ENCODE data around the gene ALPL.

DNA sequence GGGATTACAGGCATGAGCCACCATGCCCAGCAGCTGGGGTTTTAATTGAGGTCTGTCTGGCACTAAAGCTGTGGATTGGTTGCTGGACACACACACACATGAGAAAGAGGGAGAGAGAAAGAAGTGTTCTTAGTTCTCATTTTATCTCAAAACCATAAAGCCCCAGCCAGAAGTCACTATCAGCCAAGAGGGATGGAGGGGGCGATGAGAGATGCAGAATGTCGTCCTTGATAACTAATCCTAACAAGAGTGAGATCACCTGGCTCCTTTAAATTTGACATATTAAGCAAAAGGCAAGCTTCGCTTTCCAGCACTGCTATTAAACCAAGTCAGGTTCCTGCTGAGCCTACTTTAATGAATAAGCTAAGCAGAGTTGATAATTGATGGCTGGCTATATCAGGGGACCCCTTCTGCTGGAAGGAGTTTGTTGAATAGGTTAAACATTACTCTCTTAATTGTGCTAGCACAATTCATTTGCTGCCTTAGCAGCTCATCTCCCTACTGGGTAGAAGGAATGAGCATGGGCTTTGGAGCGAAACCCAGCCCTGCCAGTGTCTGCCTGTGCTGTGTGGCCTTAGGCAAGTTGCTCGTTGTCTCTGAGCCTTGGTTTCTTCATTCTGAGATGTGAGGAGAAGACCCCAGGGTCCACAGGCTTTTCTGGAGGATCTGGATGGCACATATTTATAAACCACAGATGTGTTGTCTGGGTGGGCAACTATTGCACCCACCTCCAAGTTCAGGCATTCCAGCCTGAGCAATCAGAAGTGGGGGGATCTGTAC, 50.8 kb downstream of the ALPL start:
- TF ChIP-seq, protein P1, sequence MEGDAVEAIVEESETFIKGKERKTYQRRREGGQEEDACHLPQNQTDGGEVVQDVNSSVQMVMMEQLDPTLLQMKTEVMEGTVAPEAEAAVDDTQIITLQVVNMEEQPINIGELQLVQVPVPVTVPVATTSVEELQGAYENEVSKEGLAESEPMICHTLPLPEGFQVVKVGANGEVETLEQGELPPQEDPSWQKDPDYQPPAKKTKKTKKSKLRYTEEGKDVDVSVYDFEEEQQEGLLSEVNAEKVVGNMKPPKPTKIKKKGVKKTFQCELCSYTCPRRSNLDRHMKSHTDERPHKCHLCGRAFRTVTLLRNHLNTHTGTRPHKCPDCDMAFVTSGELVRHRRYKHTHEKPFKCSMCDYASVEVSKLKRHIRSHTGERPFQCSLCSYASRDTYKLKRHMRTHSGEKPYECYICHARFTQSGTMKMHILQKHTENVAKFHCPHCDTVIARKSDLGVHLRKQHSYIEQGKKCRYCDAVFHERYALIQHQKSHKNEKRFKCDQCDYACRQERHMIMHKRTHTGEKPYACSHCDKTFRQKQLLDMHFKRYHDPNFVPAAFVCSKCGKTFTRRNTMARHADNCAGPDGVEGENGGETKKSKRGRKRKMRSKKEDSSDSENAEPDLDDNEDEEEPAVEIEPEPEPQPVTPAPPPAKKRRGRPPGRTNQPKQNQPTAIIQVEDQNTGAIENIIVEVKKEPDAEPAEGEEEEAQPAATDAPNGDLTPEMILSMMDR (conservative IDR thresholded peaks at IDR 0.05): no peak
- TF ChIP-seq EZH2 (IDR thresholded peaks at IDR 0.05; ENCODE audit: low read depth): no peak
